Ovary (tissue), 9 donors: ENCODE data around the gene USH2A. TPM values are rescaled to one million over a fixed set of nuclear protein-coding genes. Genes with fewer than 3 reads are reported as not detected.

Experiments
- DNase-seq, 5 donors: peaks; one replicate each; pipeline ENCODE4 v3.0.0-alpha.2; 2019 to 2020
- H3K27ac ChIP-seq, 2 donors: fragments of 200-600 bp; one replicate each; pipeline versions ENCODE4 v1.5.1 to v1.8.0; 2019 to 2022
- H3K27me3 ChIP-seq: fragments of 200-600 bp; one replicate; pipeline ENCODE4 v1.8.0; 2022
- H3K36me3 ChIP-seq: fragments of 200-600 bp; sonication (generic); one replicate; pipeline ENCODE4 v1.5.1; 2019
- H3K4me1 ChIP-seq: one replicate; pipeline ENCODE4 v1.8.1; 2013; ENCODE audit warnings: mild to moderate bottlenecking, moderate library complexity; ENCODE audit not compliant: insufficient read depth
- H3K4me3 ChIP-seq: fragments of 200-600 bp; sonication (generic); one replicate; pipeline ENCODE4 v1.5.1; 2017
- H3K9me3 ChIP-seq, 2 donors: fragments of 200-600 bp in 1 of 2; sonication (generic) in 1 of 2; one replicate each; pipeline versions ENCODE4 v1.5.1 to v1.8.1; 2013 to 2019; ENCODE audit warnings: mild to moderate bottlenecking in 1 of 2, moderate library complexity in 1 of 2
- CTCF ChIP-seq, 3 donors: fragments of 450-650 bp in 2 of 3; fragments of 200-600 bp in 1 of 3; IDR thresholded peaks; one replicate each; pipeline versions ENCODE4 v1.5.1 to v1.8.0; 2016 to 2022; ENCODE audit warnings: antibody characterized with exemption in 3 of 3, mild to moderate bottlenecking in 1 of 3
- EP300 ChIP-seq: sonication (generic); formaldehyde crosslinking; IDR thresholded peaks from one replicate; pipeline ENCODE4 v1.6.1; 2017; ENCODE audit warnings: antibody characterized with exemption
- POLR2A ChIP-seq: fragments of 450-650 bp; IDR thresholded peaks from one replicate; pipeline ENCODE4 v1.6.1; 2017; ENCODE audit warnings: antibody characterized with exemption, mild to moderate bottlenecking, moderate library complexity
- WGBS, 3 donors: extraction: QIAGEN DNeasy Blood & Tissue Kit in 1 of 3; methylation state at CpG; one replicate each; pipeline versions ENCODE4 v1.1.5 to v1.1.7; 2013 to 2017; 5-methylcytosine and 5-hydroxymethylcytosine counted together
- intact Hi-C, 4 donors: fragments of 100-400 bp; cut with DNase I; formaldehyde crosslinking; loops; one replicate each; pipeline versions ENCODE4 v1.11.0 to v1.15.1; 2022 to 2023
- polyA plus RNA-seq, 2 donors: library from polyadenylated mRNA; stranded (reverse); fragments of 200-250 nt in 1 of 2; fragments of 350-450 nt in 1 of 2; fragmentation: Illumina TruSeq in 1 of 2; extraction: RNeasy Lipid Tissue Mini Kit (QIAGEN cat#74804) in 1 of 2; gene quantifications; one replicate each; pipeline ENCODE4 v1.2.3, GENCODE V29; 2013 to 2014
- total RNA-seq, 7 donors: library from RNA; depleted of rRNA in 2 of 7; stranded (reverse); fragments of >200 nt in 2 of 7; fragmentation: NEBNext Ultra II Directional in 3 of 7; extraction: Animal tissue kit (Norgen Biotek cat#: 25700) in 3 of 7; gene quantifications; one replicate each; pipeline versions ENCODE4 v1.1.0 to v1.2.4, GENCODE V29; 2016 to 2023
- donor health status: DM: no; HTN: no; CAD: no; lungs with moderate emphysema.
- donor health status: DM: no; HTN: no; CAD: no.
- donor health status: Bipolar disorder and iron deficiency.
- donor health status: DM: yes; HTN: yes; CAD: no.
- donor health status: DM: no; HTN: no; CAD: no.
- donor health status: DM: yes; HTN: yes; CAD: no.

USH2A gene
- total and polyA plus RNA-seq, 9 donors: 0.01 to 0.11 TPM; not detected in 7

GRCh38 chr1:215607412-215607811, 815.8 kb downstream of the USH2A start:
- DNase-seq: no peak
- no peaks in the 10 kb centered on the region for H3K9me3 ChIP-seq
- H3K36me3 ChIP-seq: no peaks in the 10 kb centered on the region
- H3K4me3 ChIP-seq: no peak overlapping the region
- H3K27ac ChIP-seq: no peak overlapping the region
- WGBS, 3 donors: 73 to 84% (median 75%) methylated on average over 1 of the region's 1 CpG
- intact Hi-C loops: no loop called here
- TF ChIP-seq POLR2A: no peak
- H3K27me3 ChIP-seq: no peaks in the 10 kb centered on the region
- H3K4me1 ChIP-seq: no peaks in the 10 kb centered on the region

- no peaks in the 10 kb centered on the region for H3K36me3 ChIP-seq
- intact Hi-C loops: no loop called here
- H3K9me3 ChIP-seq: no peaks in the 10 kb centered on the region
- WGBS, 3 donors: 73 to 84% (median 82%) methylated on average over 2 of the region's 2 CpGs
- no peak overlapping the region for H3K27ac ChIP-seq
- H3K4me1 ChIP-seq: no peaks in the 10 kb centered on the region
- no peak overlapping the region for H3K4me3 ChIP-seq
- no peak for DNase-seq
- TF ChIP-seq CTCF (IDR thresholded peaks at IDR 0.05) (no peak), EP300 (no peak)
- no peaks in the 10 kb centered on the region for H3K27me3 ChIP-seq
Observed at GRCh38 chr1:215606564-215607168, 816.6 kb downstream of the USH2A start.

DNA sequence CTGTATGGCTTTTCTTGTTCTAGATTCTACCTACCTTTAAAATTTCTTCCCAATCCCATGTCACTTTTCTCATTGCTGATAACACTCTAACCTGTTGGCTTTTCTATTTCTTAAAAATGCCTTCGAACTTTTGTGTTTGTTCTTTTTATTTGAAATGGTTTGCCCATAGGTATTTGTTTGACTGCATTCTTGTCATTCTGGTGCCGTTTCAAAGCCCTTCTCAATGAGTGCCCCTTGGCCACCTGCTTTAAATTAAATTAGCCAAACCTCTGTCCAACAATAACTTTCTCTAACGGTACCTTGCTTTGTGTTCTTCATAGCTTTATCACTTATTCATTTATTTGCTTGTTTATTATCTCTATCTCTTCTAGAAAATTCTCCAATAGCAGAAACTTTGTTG, 817.2 kb downstream of the USH2A start:
- no peak overlapping the region for H3K27ac ChIP-seq
- H3K27me3 ChIP-seq: no peaks in the 10 kb centered on the region
- DNase-seq: no peak
- intact Hi-C loops: no loop called here
- H3K36me3 ChIP-seq: no peaks in the 10 kb centered on the region
- 42 to 71% (median 52%) methylated on average over 3 of the region's 3 CpGs for WGBS, 3 donors
- H3K9me3 ChIP-seq: no peaks in the 10 kb centered on the region
- H3K4me1 ChIP-seq: no peaks in the 10 kb centered on the region
- H3K4me3 ChIP-seq: no peak overlapping the region
- TF ChIP-seq EP300: no peak
- no peak for TF ChIP-seq POLR2A
- TF ChIP-seq CTCF (IDR thresholded peaks at IDR 0.05): no peak

DNA sequence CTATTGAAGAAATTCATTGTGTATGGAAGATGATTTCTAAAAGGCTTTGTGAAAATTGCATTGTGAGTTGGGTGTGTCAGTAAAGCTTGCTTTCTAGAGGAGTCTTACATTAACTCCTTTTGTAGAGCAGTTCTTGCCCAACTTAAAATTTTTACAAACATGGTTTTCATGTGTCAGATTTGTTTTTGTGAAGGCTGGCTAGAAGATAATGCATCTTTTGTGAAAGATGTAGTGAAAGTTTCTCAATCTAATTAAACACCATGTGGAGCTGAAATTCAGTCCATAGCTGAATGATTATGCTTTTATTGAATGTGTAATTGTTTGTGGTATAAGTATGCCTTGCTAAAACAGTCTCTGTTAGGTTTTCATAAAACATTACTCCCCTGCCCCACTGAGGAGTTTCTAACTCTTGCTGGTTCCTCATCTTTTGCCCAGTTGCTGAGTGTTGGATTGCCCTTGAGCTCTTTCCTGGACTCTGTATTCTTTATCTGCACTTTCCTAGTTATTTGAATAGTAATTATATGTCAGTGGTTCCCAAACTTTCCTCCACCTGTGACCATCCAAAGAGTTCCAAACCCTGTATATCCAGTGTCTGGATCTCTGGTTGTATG, 818.1 kb downstream of the USH2A start:
- intact Hi-C loops: no loop called here
- Histone ChIP-seq H3K4me3 (no peak overlapping the region), H3K27me3 (no peaks in the 10 kb centered on the region), H3K9me3 (no peaks in the 10 kb centered on the region), H3K27ac (no peak overlapping the region), H3K36me3 (no peaks in the 10 kb centered on the region), H3K4me1 (no peaks in the 10 kb centered on the region)
- no peak for TF ChIP-seq POLR2A
- no peak for TF ChIP-seq EP300
- TF ChIP-seq CTCF (IDR thresholded peaks at IDR 0.05): no peak
- DNase-seq: no peak

DNA sequence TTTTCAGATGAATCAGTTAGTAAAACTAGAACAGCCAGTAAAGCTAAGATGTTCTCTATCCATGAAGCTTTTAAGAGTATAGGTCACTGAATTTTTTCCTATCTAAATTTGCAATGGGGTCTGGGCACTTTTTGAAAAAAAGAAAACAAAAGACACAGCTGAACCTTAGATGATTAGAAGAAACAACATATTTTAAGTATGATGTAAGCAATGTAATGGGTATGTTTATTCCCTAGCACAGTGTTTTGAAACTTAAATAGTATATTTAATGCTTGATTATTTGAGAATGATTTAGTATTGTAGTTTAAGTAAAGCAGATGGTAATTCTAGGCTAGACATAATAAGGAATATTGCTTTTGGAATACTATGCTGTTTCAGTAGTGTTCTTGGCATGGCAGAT, 819.9 kb downstream of the USH2A start:
- Histone ChIP-seq H3K27ac (no peak overlapping the region), H3K27me3 (no peaks in the 10 kb centered on the region)
- intact Hi-C loops: no loop called here

More for the DNA sequence above, 819.9 kb downstream of the USH2A start:
- Histone ChIP-seq H3K4me3 (no peak overlapping the region), H3K36me3 (no peaks in the 10 kb centered on the region), H3K4me1 (no peaks in the 10 kb centered on the region), H3K9me3 (no peaks in the 10 kb centered on the region)
- DNase-seq: no peak
- no peak for TF ChIP-seq CTCF (IDR thresholded peaks at IDR 0.05)
- TF ChIP-seq POLR2A: no peak
- no peak for TF ChIP-seq EP300
